ENCODE measurements around the gene KCNH3. TPM values are rescaled to one million over a fixed set of nuclear protein-coding genes. Genes with fewer than 3 reads are reported as not detected.

Gene KCNH3
- 2.4 to 3.0 TPM (median 2.9 TPM) in 5 replicates for total RNA-seq (2022; extraction: Qiagen RNA extraction; ENCODE audit: low read depth)

DNA sequence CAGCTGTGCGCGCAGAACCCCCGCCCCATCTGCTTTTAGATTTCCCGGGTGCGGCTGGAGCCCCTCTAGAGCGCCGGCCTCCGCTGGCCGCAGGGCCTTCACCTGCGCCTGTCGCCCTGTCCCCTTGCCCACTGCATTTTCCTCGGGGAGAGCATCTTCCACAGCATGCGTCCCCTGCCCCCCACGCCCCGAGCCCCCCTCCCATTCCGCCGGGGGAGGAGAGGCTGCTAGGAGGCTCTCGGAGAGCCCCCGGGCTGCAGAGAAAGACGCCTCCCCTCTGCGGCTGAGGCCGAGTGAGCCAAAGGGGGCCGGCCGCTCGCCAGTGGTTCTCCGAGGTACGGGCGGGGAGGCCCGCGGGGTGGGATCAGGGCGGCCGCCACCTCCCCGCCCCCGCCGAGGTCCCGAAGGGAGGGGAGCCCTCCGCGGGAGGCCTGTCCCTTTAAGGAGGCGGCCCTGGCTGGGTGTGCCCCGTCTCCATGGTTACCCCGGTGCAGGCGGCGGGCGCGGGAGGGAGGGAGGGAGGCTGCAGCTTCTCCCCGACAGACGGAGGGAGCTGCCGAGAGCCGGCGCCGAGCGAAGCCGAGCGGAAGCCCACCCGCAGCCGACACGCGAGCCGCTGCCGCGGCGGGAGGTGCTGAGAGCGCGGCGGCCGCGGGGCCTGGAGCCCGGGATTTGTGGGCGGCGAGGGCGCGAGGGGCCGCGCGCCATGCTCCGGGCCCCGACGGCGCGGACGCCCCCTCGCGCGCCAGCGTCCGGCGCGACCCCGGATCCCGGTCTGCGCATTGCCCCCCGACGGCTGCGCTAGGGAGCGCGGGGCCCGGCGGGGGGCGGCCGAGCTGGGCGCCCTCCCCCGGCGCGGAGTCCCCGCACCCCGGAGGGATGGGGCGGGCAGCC is at the start of gene KCNH3:
Gene KCNH3 (plus strand): TSS at position 521 of the 894 bp plus-strand sequence. CDS start 387 bp downstream, outside the sequence.

DNA sequence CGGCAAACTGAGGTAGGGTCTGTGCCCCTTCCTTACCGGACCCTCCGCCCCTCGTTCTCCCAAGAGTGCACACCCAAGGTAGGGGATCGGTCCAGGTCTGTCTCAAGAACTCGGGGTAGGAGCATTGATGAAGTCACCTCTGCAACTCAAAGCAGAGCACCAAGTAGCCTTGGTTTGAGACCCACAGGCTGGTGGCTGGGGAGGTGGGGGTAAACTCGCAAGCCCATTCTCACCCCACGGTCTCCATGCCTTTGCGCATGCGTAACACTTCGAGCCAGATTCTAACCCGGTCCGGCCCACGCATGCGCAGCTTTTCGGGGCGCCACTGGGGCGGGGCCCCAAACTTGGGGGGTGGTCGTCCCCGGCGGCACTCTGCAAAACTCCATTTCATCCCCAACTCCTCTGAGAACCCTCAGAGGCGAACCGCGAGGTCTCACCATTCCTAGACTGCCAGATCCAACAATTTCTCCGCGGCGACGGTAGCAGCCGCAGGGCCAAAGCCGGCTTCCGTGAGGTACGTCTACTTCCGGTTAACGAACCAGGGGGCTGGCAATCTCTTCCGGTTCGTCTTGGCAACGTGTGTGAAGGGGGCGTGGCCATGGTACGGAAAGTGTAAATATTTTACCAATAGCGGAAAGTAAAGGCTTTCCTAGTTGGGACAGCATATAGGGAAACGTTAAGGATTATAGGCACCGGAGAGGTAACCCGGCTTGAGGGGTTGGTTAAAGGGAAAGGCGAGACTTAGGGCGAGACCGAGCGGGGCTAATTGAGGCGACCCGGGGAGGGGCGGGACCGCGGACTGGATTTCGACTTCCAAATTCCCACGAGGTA is 29.0 kb downstream of the KCNH3 start, which contains the start of gene MCRS1:
Gene MCRS1 (minus strand): TSS at position 532 of the 831 bp plus-strand sequence. CDS start 1,411 bp downstream, outside the sequence.

GRCh38 chr12:49605539-49605938 is 66.7 kb downstream of the KCNH3 start, which contains the start of gene FAM186B:
Gene FAM186B, minus strand, starts transcription at chr12:49605639. Its CDS starts 162 bp downstream, at chr12:49605477.

Other genes starting within 250 kb of the KCNH3 start
- gene PRPH, start 243.9 kb upstream of the KCNH3 start, total RNA-seq (2022; extraction: Qiagen RNA extraction; ENCODE audit: low read depth) = 0.77 to 1.6 TPM (median 1.1 TPM) in 5 replicates
- gene TROAP, start 215.8 kb upstream of the KCNH3 start, total RNA-seq (2022; extraction: Qiagen RNA extraction; ENCODE audit: low read depth) = 78.1 to 121 TPM (median 84.3 TPM) in 5 replicates
- 3.4 to 5.7 TPM (median 5.0 TPM) in 5 replicates for gene C1QL4, start 201.8 kb upstream of the KCNH3 start, total RNA-seq (2022; extraction: Qiagen RNA extraction; ENCODE audit: low read depth)
- gene DNAJC22, start 192.1 kb upstream of the KCNH3 start, total RNA-seq (2022; extraction: Qiagen RNA extraction; ENCODE audit: low read depth) = 19.2 to 24.7 TPM (median 20.0 TPM) in 5 replicates
- gene SPATS2, start 171.6 kb upstream of the KCNH3 start, total RNA-seq (2022; extraction: Qiagen RNA extraction; ENCODE audit: low read depth) = 30.6 to 40.8 TPM (median 34.2 TPM) in 5 replicates
- gene MCRS1, start 29.1 kb downstream of the KCNH3 start, total RNA-seq (2022; extraction: Qiagen RNA extraction; ENCODE audit: low read depth) = 63.9 to 69.1 TPM (median 67.7 TPM) in 5 replicates
- 0.08 to 0.15 TPM (median 0.11 TPM) in 5 replicates for gene FAM186B, start 66.6 kb downstream of the KCNH3 start, total RNA-seq (2022; extraction: Qiagen RNA extraction; ENCODE audit: low read depth)
- gene PRPF40B, start 84.5 kb downstream of the KCNH3 start, total RNA-seq (2022; extraction: Qiagen RNA extraction; ENCODE audit: low read depth) = 5.9 to 8.7 TPM (median 7.3 TPM) in 5 replicates
- gene FMNL3, start 168.4 kb downstream of the KCNH3 start, total RNA-seq (2022; extraction: Qiagen RNA extraction; ENCODE audit: low read depth) = 1.6 to 2.2 TPM (median 1.9 TPM) in 5 replicates
- 404 to 512 TPM (median 480 TPM) in 5 replicates for gene TMBIM6, start 202.5 kb downstream of the KCNH3 start, total RNA-seq (2022; extraction: Qiagen RNA extraction; ENCODE audit: low read depth)